Activated naive CD8-positive, alpha-beta T cell treated with anti-CD3 and anti-CD28 coated beads for 36 hours (primary cell): ENCODE measurements around the gene FBXW9. TPM values are rescaled to one million over a fixed set of nuclear protein-coding genes. Genes with fewer than 3 reads are reported as not detected.
"Not testable (repeated sequence)": the region's sequence is repeated elsewhere in the genome, so short reads cannot be mapped to it uniquely, and the experiment has no call there.

Source experiments
- DNase-seq: peaks from one replicate; pipeline ENCODE4 v3.0.0; 2021
- H3K27ac Mint-ChIP-seq: one replicate; pipeline ENCODE4 v1.8.0; 2022; ENCODE audit warnings: mild to moderate bottlenecking, moderate library complexity, mixed read lengths
- H3K27me3 Mint-ChIP-seq: one replicate; pipeline ENCODE4 v1.8.0; 2022; ENCODE audit warnings: mild to moderate bottlenecking, mixed read lengths
- H3K36me3 Mint-ChIP-seq: one replicate; pipeline ENCODE4 v1.8.0; 2021; ENCODE audit warnings: mild to moderate bottlenecking, mixed read lengths
- H3K4me1 Mint-ChIP-seq: one replicate; pipeline ENCODE4 v1.8.0; 2021; ENCODE audit warnings: mixed read lengths
- H3K4me3 Mint-ChIP-seq: one replicate; pipeline ENCODE4 v1.8.0; 2022; ENCODE audit warnings: mild to moderate bottlenecking, moderate library complexity, mixed read lengths
- H3K9me3 Mint-ChIP-seq: one replicate; pipeline ENCODE4 v1.8.0; 2022; ENCODE audit warnings: mixed read lengths
- total RNA-seq, 2 experiments: library from RNA; stranded (reverse); gene quantifications; one replicate each; pipeline ENCODE4 v1.2.3, GENCODE V29; 2021

FBXW9 gene
- total RNA-seq, result 10 to 100 TPM; 13.1 to 13.4 TPM

- H3K36me3 Mint-ChIP-seq, result peaks cover 16% of the 10 kb centered on the region
- H3K27me3 Mint-ChIP-seq, result no peaks in the 10 kb centered on the region
- DNase-seq, result peak; percentile 95
Observed at GRCh38 chr19:12696366-12697335, at the start of gene FBXW9. TSS of gene FBXW9 (minus strand) at chr19:12696631. CDS start at chr19:12696581, 50 bp downstream.

GRCh38 chr19:12745166-12745897 is 48.9 kb upstream of the FBXW9 start:
- H3K4me1 Mint-ChIP-seq, result no peaks in the 10 kb centered on the region
- peaks cover 38% of the 10 kb centered on the region for H3K36me3 Mint-ChIP-seq
- H3K27ac Mint-ChIP-seq, result no peak overlapping the region
- H3K27me3 Mint-ChIP-seq, result peaks cover 5% of the 10 kb centered on the region
- no peak for DNase-seq
- H3K9me3 Mint-ChIP-seq, result peaks cover 6% of the 10 kb centered on the region
- H3K4me3 Mint-ChIP-seq, result no peak overlapping the region

More at GRCh38 chr19:12696366-12697335, at the start of gene FBXW9:
- Mint-ChIP-seq H3K4me3 (peak within 1 kb of the TSS; percentile 87), H3K9me3 (no peaks in the 10 kb centered on the region), H3K4me1 (peaks cover 7% of the 10 kb centered on the region), H3K27ac (peak within 1 kb of the TSS; percentile 94)

- H3K27ac Mint-ChIP-seq, result peak overlapping the region; percentile 99
- no peaks in the 10 kb centered on the region for H3K9me3 Mint-ChIP-seq
- H3K4me3 Mint-ChIP-seq, result peak overlapping the region; percentile 100
Observed at GRCh38 chr19:12737835-12738351, 41.5 kb upstream of the FBXW9 start.

GRCh38 chr19:12736995-12737834 is 40.8 kb upstream of the FBXW9 start, which contains the start of gene GET3:
TSS of gene GET3 (plus strand) at chr19:12737497. CDS start at chr19:12737506, 9 bp downstream.
- no peaks in the 10 kb centered on the region for H3K9me3 Mint-ChIP-seq
- peaks cover 29% of the 10 kb centered on the region for H3K36me3 Mint-ChIP-seq
- no peaks in the 10 kb centered on the region for H3K27me3 Mint-ChIP-seq
- peaks cover 31% of the 10 kb centered on the region for H3K4me1 Mint-ChIP-seq
- peak within 1 kb of the TSS; percentile 100 for H3K4me3 Mint-ChIP-seq
- DNase-seq, result peak; percentile 82
- peak within 1 kb of the TSS; percentile 99 for H3K27ac Mint-ChIP-seq

More at GRCh38 chr19:12737835-12738351, 41.5 kb upstream of the FBXW9 start:
- Mint-ChIP-seq H3K27me3 (no peaks in the 10 kb centered on the region), H3K36me3 (peaks cover 28% of the 10 kb centered on the region), H3K4me1 (peaks cover 25% of the 10 kb centered on the region)
- no peak for DNase-seq

GRCh38 chr19:12733369-12734214 is 37.2 kb upstream of the FBXW9 start:
- peaks cover 38% of the 10 kb centered on the region for H3K36me3 Mint-ChIP-seq
- H3K4me1 Mint-ChIP-seq, result peaks cover 37% of the 10 kb centered on the region
- no peaks in the 10 kb centered on the region for H3K27me3 Mint-ChIP-seq
- H3K27ac Mint-ChIP-seq, result peak overlapping the region; percentile 97
- peak overlapping the region; percentile 96 for H3K4me3 Mint-ChIP-seq
- peak; percentile 70 for DNase-seq
- no peaks in the 10 kb centered on the region for H3K9me3 Mint-ChIP-seq

- Mint-ChIP-seq H3K27me3 (no peaks in the 10 kb centered on the region), H3K4me3 (no peak overlapping the region), H3K4me1 (peaks cover 27% of the 10 kb centered on the region), H3K9me3 (no peaks in the 10 kb centered on the region), H3K27ac (peak overlapping the region; percentile 29), H3K36me3 (peaks cover 45% of the 10 kb centered on the region)
- DNase-seq, result no peak
Observed at GRCh38 chr19:12731337-12731736, 34.9 kb upstream of the FBXW9 start.

- peaks cover 25% of the 10 kb centered on the region for H3K4me1 Mint-ChIP-seq
- no peak overlapping the region for H3K27ac Mint-ChIP-seq
- DNase-seq, result no peak
- H3K36me3 Mint-ChIP-seq, result peaks cover 45% of the 10 kb centered on the region
- no peaks in the 10 kb centered on the region for H3K9me3 Mint-ChIP-seq
- H3K27me3 Mint-ChIP-seq, result no peaks in the 10 kb centered on the region
- no peak overlapping the region for H3K4me3 Mint-ChIP-seq
Observed at GRCh38 chr19:12730064-12730463, 33.6 kb upstream of the FBXW9 start.

- no peak for DNase-seq
- Mint-ChIP-seq H3K9me3 (no peaks in the 10 kb centered on the region), H3K36me3 (peaks cover 42% of the 10 kb centered on the region), H3K27ac (no peak overlapping the region), H3K4me3 (no peak overlapping the region), H3K4me1 (peaks cover 26% of the 10 kb centered on the region), H3K27me3 (no peaks in the 10 kb centered on the region)
Observed at GRCh38 chr19:12727745-12728433, 31.5 kb upstream of the FBXW9 start.

- H3K36me3 Mint-ChIP-seq, result peaks cover 42% of the 10 kb centered on the region
Observed at GRCh38 chr19:12726988-12727316, 30.5 kb upstream of the FBXW9 start.

GRCh38 chr19:12725612-12726011 is 29.2 kb upstream of the FBXW9 start:
- H3K4me3 Mint-ChIP-seq, DNase-seq, H3K27me3 Mint-ChIP-seq, H3K27ac Mint-ChIP-seq, H3K9me3 Mint-ChIP-seq: not testable (repeated sequence)
- peaks cover 21% of the 10 kb centered on the region for H3K4me1 Mint-ChIP-seq
- H3K36me3 Mint-ChIP-seq, result peaks cover 50% of the 10 kb centered on the region

More at GRCh38 chr19:12726988-12727316, 30.5 kb upstream of the FBXW9 start:
- no peak for DNase-seq
- Mint-ChIP-seq H3K4me3 (no peak overlapping the region), H3K4me1 (peaks cover 19% of the 10 kb centered on the region), H3K27ac (peak overlapping the region; percentile 4), H3K9me3 (no peaks in the 10 kb centered on the region), H3K27me3 (no peaks in the 10 kb centered on the region)

- H3K4me1 Mint-ChIP-seq, result peaks cover 25% of the 10 kb centered on the region
- H3K4me3 Mint-ChIP-seq, result peak within 1 kb of the TSS; percentile 92
- peak within 1 kb of the TSS; percentile 93 for H3K27ac Mint-ChIP-seq
- peaks cover 45% of the 10 kb centered on the region for H3K36me3 Mint-ChIP-seq
- DNase-seq, result peak; percentile 78
- no peaks in the 10 kb centered on the region for H3K27me3 Mint-ChIP-seq
- H3K9me3 Mint-ChIP-seq, result no peaks in the 10 kb centered on the region
Observed at GRCh38 chr19:12723641-12724426, 27.4 kb upstream of the FBXW9 start, which contains the start of gene TNPO2. TSS of gene TNPO2 (minus strand) at chr19:12723932. CDS start at chr19:12720977, 2,955 bp downstream.

GRCh38 chr19:12723381-12723640 is 26.9 kb upstream of the FBXW9 start:
- H3K27ac Mint-ChIP-seq, result peak overlapping the region; percentile 93
- peaks cover 47% of the 10 kb centered on the region for H3K36me3 Mint-ChIP-seq
- H3K9me3 Mint-ChIP-seq, result no peaks in the 10 kb centered on the region
- H3K4me3 Mint-ChIP-seq, result peak overlapping the region; percentile 92
- no peak for DNase-seq
- H3K4me1 Mint-ChIP-seq, result peaks cover 30% of the 10 kb centered on the region
- H3K27me3 Mint-ChIP-seq, result no peaks in the 10 kb centered on the region
